ENCODE measurements around the gene LAPTM5. TPM values are rescaled to one million over a fixed set of nuclear protein-coding genes. Genes with fewer than 3 reads are reported as not detected.

Gene LAPTM5
- total and polyA plus RNA-seq, 10 of the 15 experiments (the other 5 are each of a cell fraction or from before 2014, with no cell fraction given), result 24.1 to 1,034 (median 687) TPM

DNA sequence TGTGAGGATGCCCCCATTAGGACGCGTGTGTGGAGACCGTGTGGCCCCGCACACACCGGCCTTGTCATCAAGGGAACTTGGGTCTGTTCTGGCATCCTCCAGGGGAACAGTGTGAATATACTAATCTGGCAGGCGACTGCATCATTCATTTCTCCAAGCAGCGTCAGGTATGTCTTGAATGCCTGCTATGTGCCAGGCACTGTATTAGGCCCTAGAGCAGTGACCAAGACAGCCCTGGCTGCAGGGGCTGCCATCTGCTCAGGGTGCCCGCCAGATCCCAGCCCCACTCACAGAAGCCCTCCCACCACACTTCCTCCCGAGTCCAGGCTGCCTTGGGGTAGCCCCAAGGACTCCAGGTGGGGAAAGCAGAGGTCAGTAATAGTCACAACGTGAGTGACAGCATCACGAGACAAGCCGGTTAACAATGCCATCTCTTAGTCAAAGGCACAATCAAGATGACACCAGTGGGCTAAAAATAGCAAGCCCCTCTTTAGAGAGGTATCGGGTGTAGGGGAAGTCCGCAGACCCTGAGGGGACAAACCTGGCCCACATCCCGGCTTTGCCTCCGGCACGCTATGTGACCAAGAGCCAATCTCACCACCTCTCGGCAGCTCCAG is 7.5 kb upstream of the LAPTM5 start:
- CTCF ChIA-PET, result interaction anchor here (0.6 to 7.0 kb wide), 8 partner anchors 9 to 46 kb away, joined by 3 to 47 read pairs (median 8); no protein-coding TSS in a partner anchor
- 13% methylated on average over 14 of the region's 18 CpGs for WGBS (ENCODE audit: insufficient coverage, insufficient replicate concordance, low lambda C conversion rate, missing lambda C conversion rate)
- TF ChIP-seq NBN (IDR thresholded peaks at IDR 0.05) (peak; percentile 88), MTA2 (IDR thresholded peaks at IDR 0.05; ENCODE audit: low read depth) (peak; percentile 95), HCFC1 (IDR thresholded peaks at IDR 0.05; ENCODE audit: low read length) (no peak), YY1 (IDR thresholded peaks at IDR 0.05; ENCODE audit: low read depth, low read length) (no peak), ZBTB4 (CRISPR knock-in tag; IDR thresholded peaks at IDR 0.05) (no peak), RBBP5 (conservative IDR thresholded peaks at IDR 0.05) (no peak), POLR2AphosphoS5 (IDR thresholded peaks at IDR 0.05; ENCODE audit: low read length) (no peak; the same call in none of the 2 replicates), TBL1XR1 (IDR thresholded peaks at IDR 0.05; ENCODE audit: low read depth, low read length) (peak; percentile 77), PKNOX1 (IDR thresholded peaks at IDR 0.05) (peak; percentile 96), ESRRA (IDR thresholded peaks at IDR 0.05; ENCODE audit: low read length) (peak; percentile 38; the same call in 1 of the 2 replicates), SREBF1 (IDR thresholded peaks at IDR 0.05; ENCODE audit: low read length) (no peak), NRF1 (conservative IDR thresholded peaks at IDR 0.05; ENCODE audit: low read depth, low read length) (no peak), ETV6 (conservative IDR thresholded peaks at IDR 0.05 in 1 of 2, IDR thresholded peaks at IDR 0.05 in 1 of 2; ENCODE audit: borderline replicate concordance in 1 of 2, low read depth in 1 of 2) (peak in 1 of 2 experiments; percentile 66; a peak in 1 of 4 replicates), HDAC2 (IDR thresholded peaks at IDR 0.05) (no peak), RAD21 (IDR thresholded peaks at IDR 0.05; ENCODE audit: insufficient read depth, low read depth, low read length) (peak; percentile 7; the same call in 1 of the 2 replicates), ZZZ3 (IDR thresholded peaks at IDR 0.05; ENCODE audit: control insufficient read depth, insufficient read length, low read depth) (no peak), BHLHE40 (IDR thresholded peaks at IDR 0.05; ENCODE audit: borderline replicate concordance in 1 of 2, low read depth in 2 of 2, low read length in 1 of 2) (peak; percentile 99 to 100), RELA (IDR thresholded peaks at IDR 0.05; ENCODE audit: borderline replicate concordance, partially characterized antibody) (peak; percentile 99), TAF1 (IDR thresholded peaks at IDR 0.05; ENCODE audit: borderline replicate concordance, low read depth, low read length) (no peak; the same call in 1 of the 2 replicates), ZNF384 (IDR thresholded peaks at IDR 0.05; ENCODE audit: borderline replicate concordance, low read depth, low read length) (no peak)

More for the DNA sequence above, 7.5 kb upstream of the LAPTM5 start:
- in situ Hi-C loops (cut with MboI), result no loop called here
- no peak overlapping the region for H3K4me3 ChIP-seq
- peaks cover 76% of the 10 kb centered on the region for H3K4me1 ChIP-seq (ENCODE audit: control insufficient read depth, insufficient read depth, low read length)
- peak overlapping the region; percentile 49; the same call in 1 of the 2 replicates for H2AFZ ChIP-seq (ENCODE audit: control insufficient read depth, low read depth, low read length)
- no peaks in the 10 kb centered on the region for H3K27me3 ChIP-seq (replicated peaks in 1 of 2; ENCODE audit: control insufficient read depth in 2 of 2, insufficient read depth in 2 of 2, low read length in 1 of 2)
- peak overlapping the region; percentile 87 for H3K27ac ChIP-seq (ENCODE audit: control insufficient read depth, insufficient read depth)
- peak overlapping the region; percentile 39 for H3K4me2 ChIP-seq (ENCODE audit: control insufficient read depth, insufficient read depth)
- H3K79me2 ChIP-seq (ENCODE audit: control insufficient read depth, insufficient read depth, low read length), result peaks cover 33% of the 10 kb centered on the region
- RAD21 ChIA-PET (ENCODE audit: unreplicated experiment), result interaction anchor here (1.7 to 17.1 kb wide), 6 partner anchors 14 to 46 kb away, joined by 4 to 462 read pairs (median 10); no protein-coding TSS in a partner anchor
- DNase-seq (ENCODE audit: low read depth, low spot score) (peak; percentile 90), ATAC-seq (peak; percentile 65), FAIRE-seq (no peak)
- POLR2A ChIA-PET, result interaction anchor here (1.0 to 20.6 kb wide), 5 partner anchors 9 to 45 kb away, joined by 3 to 741 read pairs (median 4); no protein-coding TSS in a partner anchor
- TSS peak; percentile 43 for BruUV-seq (replicated peaks)
- no peaks in the 10 kb centered on the region for H4K20me1 ChIP-seq (ENCODE audit: control insufficient read depth, insufficient read depth)
- SMC1A ChIA-PET (ENCODE audit: uncharacterized antibody, unreplicated experiment), result interaction anchor here (1.1 to 24.8 kb wide), 10 partner anchors 14 to 46 kb away, joined by 3 to 556 read pairs (median 7); partner anchors contain the start of gene MATN1
- H3K9me3 ChIP-seq (replicated peaks; ENCODE audit: control insufficient read depth, insufficient read depth, low read length), result no peaks in the 10 kb centered on the region
- no peaks in the 10 kb centered on the region for H3K36me3 ChIP-seq (ENCODE audit: control insufficient read depth in 2 of 2, insufficient read depth in 2 of 2, low read length in 1 of 2)
- peak overlapping the region; percentile 66 for H3K9ac ChIP-seq (ENCODE audit: control insufficient read depth, insufficient read depth, low read length)
- intact Hi-C loops (cut with micrococcal nuclease; ENCODE audit: unreplicated experiment), result loop anchor here (1.0 to 2.0 kb wide), 2 partner anchors 11 to 16 kb away; no protein-coding TSS in a partner anchor

All from GM12878 (cell line).